Measurements from ENCODE around the gene ARL6IP1.
"Not testable (repeated sequence)": the region's sequence is repeated elsewhere in the genome, so short reads cannot be mapped to it uniquely, and the experiment has no call there.

ARL6IP1 gene

DNA sequence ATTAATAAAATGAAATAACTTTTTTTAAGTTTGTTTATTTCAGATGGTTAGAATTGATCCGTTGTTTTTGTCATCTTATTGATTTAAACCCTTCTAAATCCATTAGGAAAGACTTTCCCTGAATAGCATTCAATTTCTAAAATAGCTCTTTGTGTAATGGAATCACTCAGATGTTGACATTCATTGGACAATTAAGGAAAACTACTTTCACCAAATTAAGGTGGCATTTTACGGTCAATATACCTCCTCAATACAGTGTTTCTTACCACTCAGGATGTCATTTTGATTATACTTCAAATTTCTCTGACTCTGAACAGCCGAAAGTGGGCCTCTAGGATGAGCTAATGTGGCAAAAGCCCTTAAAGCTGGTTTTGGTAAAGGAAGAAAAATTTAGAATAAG is 1.8 kb downstream of the ARL6IP1 start:
- no peak for DNase-seq (ENCODE audit: low read depth)

- no peak for DNase-seq (ENCODE audit: low read depth)
Measured at GRCh38 chr16:18797746-18798145, 3.6 kb downstream of the ARL6IP1 start.

GRCh38 chr16:18796377-18796776 is 5.0 kb downstream of the ARL6IP1 start:
- no peak for DNase-seq (ENCODE audit: low read depth)

GRCh38 chr16:18792836-18793433 is 8.4 kb downstream of the ARL6IP1 start:
- no peak for DNase-seq (ENCODE audit: low read depth)

GRCh38 chr16:18789850-18790706 is 11.3 kb downstream of the ARL6IP1 start, which contains the start of gene RPS15A:
Gene RPS15A (minus strand): TSS chr16:18790334. CDS start chr16:18789113, 1,221 bp downstream.
- peak; percentile 78 for DNase-seq (ENCODE audit: low read depth)

DNA sequence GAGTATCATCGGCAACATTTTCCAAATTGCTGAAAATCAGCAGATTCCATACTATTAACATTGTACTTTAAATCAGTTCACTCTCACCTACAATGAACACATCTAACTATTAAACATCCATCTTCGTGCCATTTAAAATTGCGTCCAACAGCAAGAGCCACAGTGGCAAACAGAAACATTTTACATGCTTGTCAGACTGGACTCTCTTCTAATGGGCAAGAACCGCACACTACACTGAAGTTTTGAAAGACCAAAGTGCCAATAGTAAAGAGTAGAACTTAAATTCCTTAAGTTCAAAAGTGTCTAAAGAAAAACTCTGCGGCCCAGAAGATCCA is 11.9 kb downstream of the ARL6IP1 start:
- no peak for DNase-seq (ENCODE audit: low read depth)

GRCh38 chr16:18788828-18789514 is 12.4 kb downstream of the ARL6IP1 start:
- no peak for DNase-seq (ENCODE audit: low read depth)

DNA sequence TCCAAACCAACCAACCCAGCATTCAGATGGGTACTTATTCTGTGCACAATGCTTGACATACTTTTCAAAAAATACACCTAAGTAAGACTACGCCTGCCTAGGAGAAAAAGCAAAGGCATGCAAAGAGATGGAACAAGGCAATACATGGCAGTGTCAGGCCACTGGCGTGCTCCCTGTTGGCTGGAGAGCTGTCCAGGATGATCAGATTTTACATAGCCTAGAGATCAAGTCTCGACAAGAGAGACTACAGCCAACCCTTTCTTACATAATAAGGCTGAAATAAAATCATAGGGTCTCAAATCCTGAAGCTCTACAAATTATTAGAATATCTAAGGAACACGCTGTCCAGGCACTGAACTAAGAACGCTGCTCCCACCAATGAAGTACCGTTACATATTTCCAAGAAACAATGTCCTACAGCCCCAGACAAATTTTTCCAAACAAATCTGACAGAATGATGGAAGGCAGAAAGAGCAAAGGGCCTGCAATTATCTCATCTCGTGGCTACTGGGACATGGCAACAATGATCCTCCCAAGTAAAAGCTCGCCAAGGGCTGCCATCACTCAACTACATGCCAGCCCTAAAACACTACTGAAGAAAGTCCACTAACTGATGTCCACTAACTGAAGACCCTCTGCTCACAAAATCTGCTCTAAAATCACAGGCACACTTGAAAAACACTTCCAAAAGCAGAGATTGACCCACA is 16.3 kb downstream of the ARL6IP1 start:
- no peak for DNase-seq (ENCODE audit: low read depth)

DNA sequence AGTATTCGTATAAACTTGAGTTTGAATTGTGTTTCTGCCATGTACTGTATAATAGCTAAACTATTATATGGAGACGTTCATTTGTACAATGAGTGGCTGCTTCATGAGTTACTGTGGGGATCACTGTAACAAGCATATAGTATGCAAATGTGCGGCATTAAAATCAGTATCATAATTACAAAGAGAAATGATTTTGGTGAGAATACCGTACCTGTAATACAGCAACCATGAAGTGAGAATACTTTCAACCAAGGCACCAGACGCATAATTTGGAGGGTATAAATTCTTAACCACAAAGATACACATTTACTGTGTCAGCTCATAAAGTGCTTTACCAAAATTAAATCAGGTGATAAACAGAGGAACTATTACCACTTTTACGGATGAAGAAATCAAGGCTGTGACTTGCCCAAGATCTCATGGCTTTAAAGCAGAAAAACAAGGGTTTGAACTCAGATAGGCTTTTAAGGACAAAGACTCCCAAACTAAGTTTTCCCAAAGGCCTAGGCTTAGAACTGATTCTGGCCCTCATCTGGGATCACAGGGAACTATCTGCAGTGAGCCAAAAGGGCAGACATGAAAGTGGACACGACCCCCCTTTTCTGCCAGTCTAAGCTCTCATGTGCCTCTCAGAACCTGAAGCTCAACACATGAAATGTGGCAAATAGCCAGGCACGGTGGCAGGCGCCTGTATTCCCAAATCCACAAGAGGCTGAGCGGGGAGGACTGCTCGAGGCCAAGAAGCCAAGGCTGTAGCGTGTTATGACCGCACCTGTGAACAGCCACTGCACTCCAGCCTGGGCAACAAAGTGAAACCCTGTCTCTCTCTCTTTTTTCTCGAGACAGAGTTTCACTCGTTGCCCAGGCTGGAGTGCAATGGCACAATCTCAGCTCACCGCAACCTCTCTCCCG is 17.7 kb downstream of the ARL6IP1 start:
- no peak for DNase-seq (ENCODE audit: low read depth)

GRCh38 chr16:18782697-18783429 is 18.5 kb downstream of the ARL6IP1 start:
- no peak for DNase-seq (ENCODE audit: low read depth)

DNA sequence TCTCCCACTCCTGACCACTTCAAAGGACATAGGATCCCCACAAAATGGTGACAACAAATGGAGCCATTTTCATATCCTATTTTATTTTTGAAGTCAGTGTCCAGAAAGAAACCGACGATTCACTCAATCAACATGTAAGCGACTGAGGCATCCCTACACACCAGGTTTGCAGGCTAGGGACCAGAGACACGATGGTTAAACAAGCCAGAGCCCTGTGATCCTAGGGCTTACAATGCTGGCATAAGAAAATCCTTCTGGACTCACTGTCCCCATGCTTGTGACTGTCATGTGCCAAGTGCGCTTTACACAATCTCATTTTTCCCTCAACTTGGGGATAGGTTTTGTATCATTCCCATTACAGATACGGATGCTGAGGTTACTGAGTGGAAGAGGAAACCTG is 20.1 kb downstream of the ARL6IP1 start:
- not testable (repeated sequence) for DNase-seq (ENCODE audit: low read depth)

- DNase-seq (ENCODE audit: low read depth) = not testable (repeated sequence)
Measured at GRCh38 chr16:18780460-18781026, 20.8 kb downstream of the ARL6IP1 start.

DNA sequence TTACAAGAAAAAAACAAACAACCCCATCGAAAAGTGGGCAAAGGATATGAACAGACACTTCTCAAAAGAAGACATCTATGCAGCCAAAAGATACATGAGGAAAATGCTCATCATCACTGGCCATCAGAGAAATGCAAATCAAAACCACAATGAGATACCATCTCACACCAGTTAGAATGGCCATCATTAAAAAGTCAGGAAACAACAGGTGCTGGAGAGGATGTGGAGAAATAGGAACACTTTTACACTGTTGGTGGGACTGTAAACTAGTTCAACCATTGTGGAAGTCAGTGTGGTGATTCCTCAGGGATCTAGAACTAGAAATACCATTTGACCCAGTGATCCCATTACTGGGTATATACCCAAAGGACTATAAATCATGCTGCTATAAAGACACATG is 23.7 kb downstream of the ARL6IP1 start:
- not testable (repeated sequence) for DNase-seq (ENCODE audit: low read depth)

DNA sequence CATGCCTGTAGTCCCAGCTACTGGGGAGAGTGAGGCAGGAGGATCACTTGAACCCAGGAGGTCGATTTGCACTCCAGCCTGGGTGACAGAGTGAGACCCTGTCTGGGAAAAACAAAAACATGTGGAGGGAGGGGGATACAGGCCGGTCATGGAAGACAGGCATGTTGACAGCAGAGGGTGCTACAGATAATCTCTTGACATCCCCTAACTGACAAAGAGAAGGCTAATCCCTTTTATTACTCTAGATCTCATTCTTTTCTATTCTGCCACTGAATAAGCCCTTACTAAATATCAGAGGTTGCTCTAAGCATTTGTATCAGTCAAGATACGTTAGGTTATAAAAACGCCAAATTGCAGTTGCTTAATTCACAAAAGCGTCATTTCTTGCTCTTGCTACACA is 25.0 kb downstream of the ARL6IP1 start:
- DNase-seq (ENCODE audit: low read depth) = not testable (repeated sequence)

DNA sequence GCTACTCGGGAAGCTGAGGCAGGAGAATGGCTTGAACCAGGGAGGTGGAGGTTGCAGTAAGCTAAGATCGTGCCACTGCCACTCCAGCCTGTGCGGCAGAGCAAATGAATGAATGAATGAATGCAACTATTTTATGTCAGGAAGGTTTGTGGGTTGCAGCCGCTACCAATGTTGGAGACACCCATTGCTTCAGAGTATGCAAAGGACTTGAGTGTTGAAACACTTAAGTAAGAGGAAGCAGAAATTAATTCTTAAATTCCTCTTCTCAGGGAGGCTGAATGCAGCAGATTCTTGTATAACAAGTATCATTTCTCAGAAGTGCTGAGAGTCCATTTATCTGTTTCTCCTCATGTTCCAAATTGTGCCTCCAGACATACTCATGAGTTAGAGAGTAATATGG is 26.7 kb downstream of the ARL6IP1 start:
- DNase-seq (ENCODE audit: low read depth) = not testable (repeated sequence)

GRCh38 chr16:18772171-18772570 is 29.2 kb downstream of the ARL6IP1 start:
- DNase-seq (ENCODE audit: low read depth) = not testable (repeated sequence)

- DNase-seq (ENCODE audit: low read depth) = not testable (repeated sequence)
Measured at GRCh38 chr16:18770336-18770962, 30.9 kb downstream of the ARL6IP1 start.

GRCh38 chr16:18767217-18767616 is 34.1 kb downstream of the ARL6IP1 start:
- DNase-seq (ENCODE audit: low read depth) = not testable (repeated sequence)

DNA sequence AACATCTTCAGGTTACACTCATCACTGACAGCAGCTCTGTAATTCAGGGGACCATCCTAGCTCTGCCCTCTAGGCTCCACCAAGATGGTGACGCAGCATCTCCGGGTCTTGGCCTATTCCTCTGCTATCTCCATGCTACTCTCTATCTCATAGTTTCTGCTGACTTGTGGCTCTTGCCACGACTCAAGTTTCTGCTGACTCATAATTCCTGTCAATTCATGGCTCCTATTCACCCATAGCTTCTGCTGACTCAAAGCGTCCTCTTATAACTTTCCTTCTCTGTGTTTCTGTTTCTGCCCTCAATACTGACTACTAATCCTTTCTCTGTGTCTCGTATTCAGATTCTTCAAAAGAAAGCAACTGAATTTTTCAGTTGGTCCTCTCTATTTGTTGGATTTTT is 38.6 kb downstream of the ARL6IP1 start:
- not testable (repeated sequence) for DNase-seq (ENCODE audit: low read depth)
